GM20431 (cell line): Measurements from ENCODE around the gene SPDYE1.

Experiments used
- in situ Hi-C: fragments of 300-500 bp; cut with MseI, MboI; formaldehyde crosslinking; loops from one replicate; pipeline ENCODE4 v1.15.0; 2020; ENCODE audit warnings: low sequenced_read_pairs; ENCODE audit not compliant: unreplicated experiment

Gene SPDYE1

GRCh38 chr7:44059219-44060090 is 61.8 kb downstream of the SPDYE1 start:
- in situ Hi-C loops = no loop called here
